GM23338 (cell line): ENCODE results near the gene TENT5C. TPM values are rescaled to one million over a fixed set of nuclear protein-coding genes. Genes with fewer than 3 reads are reported as not detected.

Experiments
- ATAC-seq: fragments of 200-7000 bp; cut with Tn5 transposase; 3 replicates; pipeline ENCODE4 v1.9.1; 2020
- DNase-seq: peaks from one replicate; pipeline ENCODE4 v3.0.0-alpha.2; 2015; ENCODE audit warnings: low spot score
- H2AFZ ChIP-seq: fragments of 200-600 bp; sonication (generic); 2 replicates; pipeline ENCODE4 v1.8.0; 2016; ENCODE audit warnings: antibody characterized with exemption, mild to moderate bottlenecking, moderate library complexity
- H3F3A ChIP-seq: fragments of 200-600 bp; sonication (generic); replicated peaks from 2 replicates; pipeline ENCODE4 v1.8.0; 2017; ENCODE audit warnings: antibody characterized with exemption, mixed run types, low read depth
- H3K27ac ChIP-seq: fragments of 200-600 bp; sonication (generic); 2 replicates; pipeline ENCODE4 v1.6.1; 2016; ENCODE audit warnings: low read depth
- H3K27me3 ChIP-seq: fragments of 200-600 bp; sonication (generic); 2 replicates; pipeline ENCODE4 v1.8.0; 2016; ENCODE audit warnings: mild to moderate bottlenecking, mixed run types, moderate library complexity; ENCODE audit not compliant: insufficient read depth
- H3K36me3 ChIP-seq: fragments of 200-600 bp; sonication (generic); 2 replicates; pipeline ENCODE4 v1.8.0; 2016; ENCODE audit warnings: mild to moderate bottlenecking; ENCODE audit not compliant: insufficient read depth
- H3K4me1 ChIP-seq: fragments of 200-600 bp; sonication (generic); 2 replicates; pipeline ENCODE4 v1.8.0; 2016; ENCODE audit warnings: mild to moderate bottlenecking, moderate library complexity; ENCODE audit not compliant: insufficient read depth
- H3K4me2 ChIP-seq: fragments of 200-600 bp; sonication (generic); 2 replicates; pipeline ENCODE4 v1.7.1; 2017; ENCODE audit warnings: mixed run types
- H3K4me3 ChIP-seq: fragments of 200-600 bp; sonication (generic); 2 replicates; pipeline ENCODE4 v1.6.1; 2016; ENCODE audit warnings: mixed run types
- H3K79me2 ChIP-seq: fragments of 200-600 bp; sonication (generic); replicated peaks from 2 replicates; pipeline ENCODE4 v1.8.0; 2017; ENCODE audit warnings: mild to moderate bottlenecking; ENCODE audit not compliant: insufficient read depth
- H3K9me2 ChIP-seq: fragments of 200-600 bp; sonication (generic); 2 replicates; pipeline ENCODE4 v1.8.0; 2017; ENCODE audit not compliant: insufficient read depth
- H4K20me1 ChIP-seq: fragments of 200-600 bp; sonication (generic); replicated peaks from 2 replicates; pipeline ENCODE4 v1.8.0; 2017; ENCODE audit warnings: mild to moderate bottlenecking; ENCODE audit not compliant: insufficient read depth
- H3K27ac Mint-ChIP-seq: 2 replicates; pipeline ENCODE4 v1.8.0; 2020; ENCODE audit warnings: inconsistent platforms, mild to moderate bottlenecking, moderate library complexity, mixed read lengths
- H3K27me3 Mint-ChIP-seq: 3 replicates; pipeline ENCODE4 v1.8.0; 2022; ENCODE audit warnings: low read depth, mild to moderate bottlenecking, moderate library complexity, mixed read lengths, inconsistent platforms; ENCODE audit not compliant: insufficient read depth, poor library complexity
- H3K36me3 Mint-ChIP-seq: 3 replicates; pipeline ENCODE4 v1.8.0; 2021; ENCODE audit warnings: low read depth, mild to moderate bottlenecking, inconsistent platforms, moderate library complexity, mixed read lengths
- H3K4me1 Mint-ChIP-seq: 3 replicates; pipeline ENCODE4 v1.8.0; 2020; ENCODE audit warnings: mild to moderate bottlenecking, inconsistent platforms, mixed read lengths
- H3K4me3 Mint-ChIP-seq: 3 replicates; pipeline ENCODE4 v1.8.0; 2021; ENCODE audit warnings: moderate library complexity, mild to moderate bottlenecking, inconsistent platforms, mixed read lengths
- H3K9me3 Mint-ChIP-seq: 3 replicates; pipeline ENCODE4 v1.8.0; 2020; ENCODE audit warnings: moderate library complexity, mild to moderate bottlenecking, inconsistent platforms, mixed read lengths
- CREB1 ChIP-seq: fragments of 250-450 bp; sonication (Bioruptor Pico); IDR thresholded peaks from 2 replicates; pipeline ENCODE4 v1.5.0; 2020; ENCODE audit warnings: low read depth, mild to moderate bottlenecking, moderate library complexity
- CTCF ChIP-seq, 2 experiments: fragments of 200-600 bp in 1 of 2; sonication (generic) in 1 of 2; conservative IDR thresholded peaks; 2 replicates each; pipeline versions ENCODE4 v1.5.1 to v1.6.1; 2016 to 2017; ENCODE audit warnings: antibody characterized with exemption in 2 of 2, low read depth in 2 of 2, mild to moderate bottlenecking in 2 of 2, moderate library complexity in 1 of 2
- EZH2 ChIP-seq: fragments of 200-600 bp; sonication (generic); IDR thresholded peaks from one replicate; pipeline ENCODE4 v1.8.0; 2017; ENCODE audit warnings: antibody characterized with exemption, mild to moderate bottlenecking, low read depth; ENCODE audit not compliant: unreplicated experiment
- EZH2phosphoT487 ChIP-seq: fragments of 200-600 bp; sonication (generic); IDR thresholded peaks from one replicate; pipeline ENCODE4 v1.8.1; 2018; ENCODE audit warnings: antibody characterized with exemption; ENCODE audit not compliant: unreplicated experiment
- NANOG ChIP-seq: IDR thresholded peaks from 2 replicates; pipeline ENCODE4 v1.6.1; 2016; ENCODE audit warnings: antibody characterized with exemption, borderline replicate concordance
- POLR2AphosphoS5 ChIP-seq: IDR thresholded peaks from 2 replicates; pipeline ENCODE4 v1.6.1; 2016; ENCODE audit warnings: antibody characterized with exemption, low read depth
- REST ChIP-seq: IDR thresholded peaks from one replicate; pipeline ENCODE4 v1.6.1; 2018; ENCODE audit warnings: antibody characterized with exemption; ENCODE audit not compliant: unreplicated experiment
- STAT1 ChIP-seq: IDR thresholded peaks from one replicate; pipeline ENCODE4 v1.6.1; 2016; ENCODE audit warnings: antibody characterized with exemption; ENCODE audit not compliant: unreplicated experiment
- ZNF331 ChIP-seq: fragments of 250-450 bp; sonication (Bioruptor Pico); IDR thresholded peaks from 2 replicates; pipeline ENCODE4 v1.5.0; 2020; ENCODE audit warnings: low read depth, mild to moderate bottlenecking, moderate library complexity
- ZNF462 ChIP-seq: fragments of 250-450 bp; sonication (Bioruptor Pico); IDR thresholded peaks from 2 replicates; pipeline ENCODE4 v1.5.0; 2020; ENCODE audit warnings: mild to moderate bottlenecking, moderate library complexity
- polyA plus RNA-seq: library from polyadenylated mRNA; unstranded; fragments of >200 nt; fragmentation: Nextera tagmentation; extraction: Ambion mirVana; gene quantifications from 2 replicates; pipeline ENCODE4 v1.2.1, GENCODE V29; 2016
- total RNA-seq: library from RNA; depleted of rRNA; stranded (reverse); fragments of >200 nt; shearing (Covaris generic); gene quantifications from 2 replicates; pipeline ENCODE4 v1.2.3, GENCODE V29; 2014

The TENT5C gene
- total and polyA plus RNA-seq, 2 experiments from 2014 or later: 0.23 to 0.80 TPM

GRCh38 chr1:117651616-117652015 is 45.8 kb downstream of the TENT5C start (continued):
- TF ChIP-seq REST (no peak), ZNF462 (CRISPR knock-in tag) (no peak), EZH2 (no peak), EZH2phosphoT487 (no peak)

GRCh38 chr1:117652421-117652820 is 46.6 kb downstream of the TENT5C start:
- DNase-seq (no peak), ATAC-seq (no peak)
- Mint-ChIP-seq H3K4me1 (peaks cover 26% of the 10 kb centered on the region), H3K27ac (no peak overlapping the region), H3K4me3 (no peak overlapping the region), H3K27me3 (peaks cover 11% of the 10 kb centered on the region), H3K9me3 (peaks cover 3% of the 10 kb centered on the region; the same call in 2 of the 3 replicates), H3K36me3 (no peaks in the 10 kb centered on the region)
- Histone ChIP-seq H3K36me3 (no peaks in the 10 kb centered on the region), H3K4me2 (no peak overlapping the region), H3K27ac (no peak overlapping the region), H3K27me3 (no peaks in the 10 kb centered on the region), H3K79me2 (no peaks in the 10 kb centered on the region), H3K9me2 (0 out of 2 replicates have a peak, but pooled peaks cover 12% of the 10 kb centered on the region), H3F3A (no peaks in the 10 kb centered on the region), H4K20me1 (no peaks in the 10 kb centered on the region), H3K4me3 (no peak overlapping the region), H3K4me1 (peaks cover 4% of the 10 kb centered on the region; the same call in 1 of the 2 replicates), H2AFZ (no peak overlapping the region)
- TF ChIP-seq STAT1 (no peak), POLR2AphosphoS5 (no peak), NANOG (no peak), CREB1 (CRISPR knock-in tag) (no peak), CTCF (conservative IDR thresholded peaks at IDR 0.05; ENCODE audit: low read depth in 2 of 2) (no peak), ZNF331 (CRISPR knock-in tag) (no peak)
